Endometrial microvascular endothelial cells (primary cell): ENCODE measurements around the gene PLK4. TPM values are rescaled to one million over a fixed set of nuclear protein-coding genes. Genes with fewer than 3 reads are reported as not detected.
"Not testable (repeated sequence)": the region's sequence is repeated elsewhere in the genome, so short reads cannot be mapped to it uniquely, and the experiment has no call there.

Experiments
- in situ Hi-C: cut with HindIII; loops from 2 replicates; pipeline ENCODE4 v1.10.0; 2017; ENCODE audit warnings: low sequenced_read_pairs, low pct_unique_long_range_greater_than_20kb; ENCODE audit errors: inconsistent ontology term
- total RNA-seq: library from RNA; depleted of rRNA; stranded (reverse); fragments of >200 nt; gene quantifications from one replicate; pipeline ENCODE4 v1.2.3, GENCODE V29; 2015; ENCODE audit errors: inconsistent ontology term

The PLK4 gene
- total RNA-seq, 1 donor from 2014 or later = 29.5 TPM

DNA sequence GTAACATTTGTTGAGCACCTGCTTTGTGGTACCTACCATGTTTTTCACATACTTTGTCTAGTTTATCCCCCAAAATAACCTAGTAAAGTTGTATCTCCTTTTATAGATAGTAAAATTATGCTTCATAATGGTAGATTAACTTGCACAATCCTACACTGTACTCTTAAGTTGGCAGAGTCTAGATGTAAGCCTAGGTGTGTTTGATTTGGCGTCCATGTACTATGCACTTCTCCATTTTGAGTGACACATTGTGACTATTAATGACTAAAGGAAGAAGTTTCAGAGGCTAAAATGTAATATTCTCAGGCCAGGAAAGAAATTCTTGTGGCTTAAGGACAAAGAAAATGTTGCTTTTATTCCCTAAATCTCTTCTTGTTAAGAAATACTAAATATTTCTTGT is 15.4 kb downstream of the PLK4 start:
- in situ Hi-C loops = no loop called here

DNA sequence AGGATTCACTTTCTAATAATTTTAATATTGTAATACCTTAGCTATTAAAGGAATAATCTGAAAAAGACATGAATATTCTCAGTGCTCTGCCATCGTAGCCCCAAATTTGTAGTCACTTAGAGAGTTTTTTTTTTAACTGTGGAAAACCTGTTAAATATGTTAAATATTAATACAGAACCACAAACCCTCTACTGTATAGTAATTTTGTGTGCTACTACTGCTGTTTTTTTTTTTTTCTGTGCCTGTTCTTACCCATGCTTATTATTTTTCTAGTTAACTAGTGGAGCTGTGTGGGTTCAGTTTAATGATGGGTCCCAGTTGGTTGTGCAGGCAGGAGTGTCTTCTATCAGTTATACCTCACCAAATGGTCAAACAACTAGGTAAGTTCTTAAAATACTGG is 15.8 kb downstream of the PLK4 start:
- in situ Hi-C loops = no loop called here

DNA sequence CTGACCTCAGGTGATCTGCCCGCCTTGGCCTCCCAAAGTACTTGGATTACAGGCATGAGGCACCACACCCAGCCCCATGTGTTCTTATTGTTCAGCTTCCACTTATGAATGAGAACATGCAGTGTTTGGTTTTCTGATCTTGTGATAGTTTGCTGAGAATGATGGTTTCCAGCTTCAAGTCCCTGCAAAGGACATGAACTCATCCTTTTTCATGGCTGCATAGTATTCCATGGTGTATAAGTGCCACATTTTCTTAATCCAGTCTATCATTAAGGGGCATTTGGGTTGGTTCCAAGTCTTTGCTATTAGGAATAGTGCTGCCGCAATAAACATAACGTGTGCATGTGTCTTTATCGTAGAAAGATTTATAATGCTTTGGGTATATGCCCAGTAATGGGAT is 19.0 kb downstream of the PLK4 start:
- in situ Hi-C loops = not testable (repeated sequence)

DNA sequence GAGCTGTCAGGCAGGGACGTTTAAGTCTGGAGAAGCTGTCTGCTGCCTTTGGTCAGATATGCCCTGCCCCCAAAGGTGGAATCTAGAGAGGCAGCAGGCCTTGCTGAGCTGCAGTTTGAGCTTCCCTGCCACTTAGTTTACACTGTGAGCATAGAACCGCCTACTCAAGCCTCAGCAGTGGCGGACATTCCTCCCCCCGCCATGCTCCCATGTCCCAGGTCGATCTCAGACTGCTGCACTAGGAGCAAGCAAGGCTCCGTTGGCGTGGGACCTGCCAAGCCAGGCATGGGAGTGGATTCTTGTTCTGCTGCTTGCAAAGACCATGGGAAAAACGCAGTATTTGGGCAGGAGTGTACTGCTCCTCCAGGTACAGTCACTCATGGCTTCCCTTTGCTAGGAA is 24.3 kb downstream of the PLK4 start:
- in situ Hi-C loops = no loop called here

DNA sequence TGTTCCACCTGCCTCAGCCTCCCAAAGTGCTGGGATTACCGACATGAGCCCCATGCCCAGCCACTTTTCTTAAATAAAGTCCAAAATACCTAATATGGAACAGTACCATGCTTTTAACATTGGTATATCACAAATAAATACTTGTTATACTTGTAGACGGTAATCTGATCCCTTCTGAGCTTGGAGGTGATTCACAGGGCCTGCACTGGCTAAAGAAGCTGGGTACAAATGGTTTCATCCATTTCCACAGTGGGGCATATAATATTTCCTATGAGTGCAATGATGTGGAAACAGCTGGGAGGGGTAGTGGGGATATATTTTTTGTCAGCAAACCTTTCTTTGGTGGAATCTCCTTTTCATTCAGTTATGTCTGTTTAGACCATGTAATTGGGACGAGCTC is 35.8 kb downstream of the PLK4 start:
- in situ Hi-C loops = no loop called here

DNA sequence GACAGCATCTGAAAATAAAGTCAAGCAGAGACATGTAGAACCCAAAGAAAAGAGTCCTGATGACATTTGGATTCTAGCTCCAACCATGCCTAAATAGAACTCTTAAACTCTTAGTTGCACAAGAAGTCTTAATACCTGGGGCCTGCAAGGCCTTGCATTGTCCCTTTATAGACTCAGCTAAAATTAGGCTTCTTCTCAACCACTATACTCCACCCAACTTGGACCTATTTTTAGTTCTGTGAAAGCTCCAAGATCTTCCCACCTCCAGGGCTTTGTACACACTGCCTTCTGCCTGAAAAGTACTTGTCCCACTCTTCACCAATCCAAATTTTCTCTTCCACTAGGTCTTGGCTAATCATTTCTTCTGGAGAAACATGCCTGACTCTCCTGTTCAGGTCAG is 36.5 kb downstream of the PLK4 start:
- in situ Hi-C loops = no loop called here

DNA sequence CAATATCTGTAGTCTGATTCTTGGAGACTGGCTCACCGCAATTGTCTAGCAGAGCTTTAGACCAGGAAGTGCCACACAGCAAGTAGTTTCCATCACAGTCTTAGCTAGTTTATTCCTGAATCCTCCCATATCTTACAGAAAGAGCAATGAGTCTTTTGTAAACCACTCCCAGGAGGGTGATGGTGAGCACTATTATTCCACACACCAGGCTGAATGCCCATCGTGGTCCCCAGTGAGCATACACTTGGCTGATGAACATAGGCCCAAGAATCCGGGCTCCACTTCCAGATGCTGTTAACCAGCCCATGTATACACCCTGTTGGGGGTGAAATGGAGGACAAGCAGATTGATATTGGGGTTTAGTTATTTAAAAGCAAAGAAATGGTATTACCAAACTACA is 39.8 kb downstream of the PLK4 start:
- in situ Hi-C loops = no loop called here

DNA sequence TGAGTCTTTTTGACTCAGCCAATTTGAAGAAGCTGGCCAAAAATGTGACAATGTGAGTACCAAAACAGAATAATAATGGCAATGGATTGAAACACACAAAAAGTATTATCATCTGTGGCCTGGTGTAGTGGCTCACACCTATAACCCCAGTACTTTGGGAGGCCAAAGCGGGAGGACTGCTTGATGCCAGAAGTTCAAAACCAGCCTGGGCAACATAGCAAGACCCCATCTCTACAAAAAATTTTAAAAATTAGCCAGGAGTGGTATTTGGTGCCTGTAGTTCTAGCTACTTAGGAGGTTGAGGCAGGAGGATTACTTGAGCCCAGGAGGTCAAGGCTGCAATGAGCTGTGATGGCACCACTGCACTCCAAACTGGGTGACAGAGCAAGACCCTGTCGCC is 41.5 kb downstream of the PLK4 start:
- in situ Hi-C loops = no loop called here

DNA sequence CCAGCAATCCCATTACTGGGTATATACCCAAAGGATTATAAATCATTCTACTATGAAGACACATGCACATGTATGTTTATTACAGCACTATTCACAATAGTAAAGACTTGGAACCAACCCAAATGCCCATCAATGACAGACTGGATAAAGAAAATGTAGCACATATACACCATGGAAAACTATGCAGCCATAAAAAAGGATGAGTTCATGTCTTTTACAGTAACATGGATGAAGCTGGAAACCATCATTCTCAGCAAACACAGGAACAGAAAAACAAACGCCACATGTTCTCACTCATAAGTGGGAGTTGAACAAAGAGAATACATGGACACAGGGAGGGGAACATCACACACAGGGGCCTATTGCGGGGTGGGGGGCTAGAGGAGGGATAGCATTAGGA is 45.0 kb downstream of the PLK4 start:
- in situ Hi-C loops = not testable (repeated sequence)

DNA sequence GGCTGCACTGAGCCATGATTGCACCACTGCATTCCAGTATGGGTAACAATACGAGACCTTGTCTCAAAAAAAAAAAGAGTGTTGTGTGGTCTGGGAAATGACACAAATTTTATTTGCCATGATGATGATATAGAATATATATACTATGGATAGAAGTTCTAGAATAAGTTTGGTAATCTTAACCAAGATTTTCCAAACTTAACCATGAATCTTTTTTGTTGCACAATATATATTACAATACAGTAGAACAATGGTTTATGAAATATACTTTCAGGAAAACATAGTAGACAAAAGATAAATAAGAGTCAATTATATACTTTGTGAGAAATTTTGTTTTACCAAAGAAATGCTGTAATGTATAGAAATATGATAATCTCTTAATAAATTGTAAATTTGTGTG is 49.5 kb downstream of the PLK4 start:
- in situ Hi-C loops = no loop called here

DNA sequence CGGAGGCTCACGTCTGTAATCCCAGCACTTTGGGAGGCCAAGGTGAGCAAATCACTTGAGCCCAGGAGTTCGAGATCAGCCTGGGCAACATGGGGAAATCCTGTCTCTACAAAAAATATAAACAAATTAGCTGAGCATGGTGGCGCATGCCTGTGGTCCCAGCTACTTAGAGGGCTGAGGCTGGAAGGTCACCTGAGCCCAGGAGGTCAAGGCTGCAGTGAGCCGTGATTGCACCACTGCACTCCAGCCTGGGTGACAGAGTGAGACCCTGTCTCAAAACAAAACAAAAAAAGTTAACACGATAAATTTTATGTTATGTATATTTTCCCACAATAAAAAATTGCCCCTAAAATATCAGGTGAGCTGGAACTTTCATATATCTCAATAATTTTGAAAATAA is 51.1 kb downstream of the PLK4 start:
- in situ Hi-C loops = not testable (repeated sequence)

DNA sequence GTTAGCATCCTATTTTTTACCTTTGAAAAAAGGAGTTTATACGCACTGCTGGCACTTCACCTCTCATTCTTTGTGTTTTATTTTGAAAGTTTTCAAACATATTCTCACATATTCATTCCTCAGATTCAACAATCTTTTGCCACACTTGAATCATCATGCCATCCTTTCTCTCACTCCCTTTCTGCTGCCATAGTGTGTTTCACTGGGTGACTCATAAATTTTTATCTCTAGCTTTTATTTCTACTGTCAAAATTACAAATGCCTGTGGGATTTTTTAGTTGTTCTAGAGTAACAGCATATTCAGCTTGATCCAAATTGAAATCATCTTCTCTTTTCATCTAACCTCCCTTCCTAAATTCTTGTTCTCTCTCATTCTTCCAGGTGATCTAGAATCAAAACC is 56.3 kb downstream of the PLK4 start:
- in situ Hi-C loops = no loop called here

Other genes with a start within 250 kb of the PLK4 start
- gene INTU, start 247.9 kb upstream of the PLK4 start, total RNA-seq = 2.1 TPM
- gene SLC25A31, start 150.5 kb upstream of the PLK4 start, total RNA-seq = not detected
- gene HSPA4L, start 98.6 kb upstream of the PLK4 start, total RNA-seq = 7.5 TPM
- gene MFSD8, start 84.3 kb downstream of the PLK4 start, total RNA-seq = 28.2 TPM
- 10.4 TPM for gene ABHD18, start 84.5 kb downstream of the PLK4 start, total RNA-seq
- 14.5 TPM for gene LARP1B, start 180.4 kb downstream of the PLK4 start, total RNA-seq